HG02678 (cell line): ENCODE measurements around the gene CTDSP1.

ENCODE experiments used
- ATAC-seq: cut with Tn5 transposase; IDR thresholded peaks from one replicate; pipeline ENCODE4 v1.9.1; 2021; ENCODE audit warnings: mild to moderate bottlenecking, moderate library complexity; ENCODE audit not compliant: unreplicated experiment

The CTDSP1 gene

GRCh38 chr2:218399391-218400166 lies at the start of gene CTDSP1:
Gene CTDSP1, plus strand, starts transcription at chr2:218399868. Its CDS starts 223 bp downstream, at chr2:218400091.
- ATAC-seq = peak; percentile 47

GRCh38 chr2:218354045-218354444 lies 45.6 kb upstream of the CTDSP1 start:
- no peak for ATAC-seq

- no peak for ATAC-seq
These were observed 44.7 kb upstream of the CTDSP1 start for GRCh38 chr2:218354850-218355443.

- ATAC-seq = no peak
These were observed 42.2 kb upstream of the CTDSP1 start for GRCh38 chr2:218357236-218358177.

GRCh38 chr2:218360453-218360852 lies 39.2 kb upstream of the CTDSP1 start:
- ATAC-seq = no peak

- ATAC-seq = no peak
These were observed 37.1 kb upstream of the CTDSP1 start for GRCh38 chr2:218362606-218363005.

GRCh38 chr2:218363736-218364135 lies 35.9 kb upstream of the CTDSP1 start:
- ATAC-seq = no peak

GRCh38 chr2:218364196-218364595 lies 35.5 kb upstream of the CTDSP1 start:
- no peak for ATAC-seq

- ATAC-seq = no peak
These were observed 32.9 kb upstream of the CTDSP1 start for GRCh38 chr2:218366621-218367414.

GRCh38 chr2:218367415-218368149 lies 32.1 kb upstream of the CTDSP1 start:
- peak; percentile 97 for ATAC-seq

- no peak for ATAC-seq
These were observed 31.5 kb upstream of the CTDSP1 start for GRCh38 chr2:218368150-218368528.

- no peak for ATAC-seq
These were observed 31.0 kb upstream of the CTDSP1 start for GRCh38 chr2:218368621-218369153.

GRCh38 chr2:218369330-218369729 lies 30.3 kb upstream of the CTDSP1 start:
- no peak for ATAC-seq

GRCh38 chr2:218370410-218371063 lies 29.1 kb upstream of the CTDSP1 start:
- no peak for ATAC-seq

- no peak for ATAC-seq
These were observed 27.7 kb upstream of the CTDSP1 start for GRCh38 chr2:218371983-218372350.

- no peak for ATAC-seq
These were observed 24.9 kb upstream of the CTDSP1 start for GRCh38 chr2:218374795-218375194.

GRCh38 chr2:218375212-218375611 lies 24.5 kb upstream of the CTDSP1 start:
- no peak for ATAC-seq

GRCh38 chr2:218378053-218378452 lies 21.6 kb upstream of the CTDSP1 start:
- no peak for ATAC-seq

- ATAC-seq = no peak
These were observed 17.7 kb upstream of the CTDSP1 start, which contains the start of gene SLC11A1 for GRCh38 chr2:218381916-218382366. Gene SLC11A1, plus strand, starts transcription at chr2:218382273. Its CDS starts 96 bp downstream, at chr2:218382369.
